IMR-90 (cell line): ENCODE results near the gene OGA. TPM values are rescaled to one million over a fixed set of nuclear protein-coding genes. Genes with fewer than 3 reads are reported as not detected.

Source experiments
- ATAC-seq: fragments of 200-7000 bp; cut with Tn5 transposase; 2 replicates; pipeline ENCODE4 v1.9.1; 2020; ENCODE audit warnings: low read depth, mild to moderate bottlenecking, moderate library complexity
- BruUV-seq: library from RNA; stranded (reverse); fragments of 400-500 nt; replicated peaks from 2 replicates; lab custom pipeline; 2021; lab: Mats Ljungman, UMichigan
- CTCF ChIA-PET: fragments of 300-600 bp; formaldehyde crosslinking; extraction: SDS; loops from one replicate; lab custom pipeline; 2021; ENCODE audit warnings: antibody characterized with exemption; lab: Yijun Ruan, JAX
- POLR2A ChIA-PET: fragments of 300-600 bp; sonication (Branson Sonifier 250); formaldehyde crosslinking; loops from one replicate; lab custom pipeline; 2022; ENCODE audit warnings: antibody characterized with exemption; ENCODE audit not compliant: unreplicated experiment; lab: Charles Lee
- DNase-seq: peaks from one replicate; pipeline ENCODE4 v3.0.0; 2013
- H2AFZ ChIP-seq: replicated peaks from 2 replicates; pipeline ENCODE3; 2013; ENCODE audit warnings: low read length, mild to moderate bottlenecking; ENCODE audit not compliant: poor library complexity
- H2AK5ac ChIP-seq: 2 replicates; pipeline ENCODE4 v1.6.1; 2013; ENCODE audit warnings: low read depth, low read length, inconsistent platforms
- H2AK9ac ChIP-seq: replicated peaks from 2 replicates; pipeline ENCODE3; 2013; ENCODE audit warnings: mild to moderate bottlenecking, low read depth, low read length, moderate library complexity; ENCODE audit not compliant: poor library complexity
- H2BK120ac ChIP-seq: 2 replicates; pipeline ENCODE4 v1.6.1; 2013; ENCODE audit warnings: low read depth, low read length, inconsistent platforms
- H2BK15ac ChIP-seq: 3 replicates; pipeline ENCODE4 v1.6.1; 2013; ENCODE audit warnings: low read depth, low read length, inconsistent platforms
- H2BK20ac ChIP-seq: 2 replicates; pipeline ENCODE4 v1.6.1; 2013; ENCODE audit warnings: low read depth, mild to moderate bottlenecking, inconsistent platforms, low read length, moderate library complexity
- H2BK5ac ChIP-seq: 2 replicates; pipeline ENCODE4 v1.6.1; 2013; ENCODE audit warnings: mild to moderate bottlenecking, low read depth, low read length, inconsistent platforms; ENCODE audit not compliant: poor library complexity, severe bottlenecking
- H3K14ac ChIP-seq: replicated peaks from 2 replicates; pipeline ENCODE4 v1.6.1; 2013; ENCODE audit warnings: low read depth, low read length, inconsistent platforms
- H3K18ac ChIP-seq: 2 replicates; pipeline ENCODE4 v1.6.1; 2013; ENCODE audit warnings: low read depth, low read length, control low read depth
- H3K23ac ChIP-seq: 2 replicates; pipeline ENCODE4 v1.6.1; 2013; ENCODE audit warnings: low read depth, low read length, inconsistent platforms
- H3K27ac ChIP-seq: 2 replicates; pipeline ENCODE4 v1.5.1; 2013; ENCODE audit warnings: mild to moderate bottlenecking, control low read depth, low read length; ENCODE audit not compliant: insufficient read depth
- H3K27me3 ChIP-seq: 2 replicates; pipeline ENCODE4 v1.6.1; 2013; ENCODE audit warnings: low read length; ENCODE audit not compliant: control insufficient read depth, insufficient read depth
- H3K36me3 ChIP-seq: 2 replicates; pipeline ENCODE4 v1.6.1; 2013; ENCODE audit warnings: low read length, mixed read lengths; ENCODE audit not compliant: control insufficient read depth, insufficient read depth
- H3K4ac ChIP-seq: 2 replicates; pipeline ENCODE4 v1.6.1; 2013; ENCODE audit warnings: low read depth, low read length, inconsistent platforms
- H3K4me1 ChIP-seq: 2 replicates; pipeline ENCODE4 v1.6.1; 2013; ENCODE audit warnings: low read length, mixed read lengths; ENCODE audit not compliant: control insufficient read depth, insufficient read depth
- H3K4me2 ChIP-seq: 2 replicates; pipeline ENCODE4 v1.6.1; 2013; ENCODE audit warnings: low read depth, mild to moderate bottlenecking, control low read depth, low read length, moderate library complexity
- H3K4me3 ChIP-seq: 2 replicates; pipeline ENCODE4 v1.5.1; 2013; ENCODE audit warnings: low read depth, mild to moderate bottlenecking, control low read depth, low read length, moderate library complexity; ENCODE audit not compliant: insufficient read depth
- H3K56ac ChIP-seq: 2 replicates; pipeline ENCODE4 v1.6.1; 2013; ENCODE audit warnings: low read length, inconsistent platforms; ENCODE audit not compliant: insufficient read depth; ENCODE audit errors: extremely low read depth
- H3K79me1 ChIP-seq, 2 experiments: 2 replicates each; pipeline ENCODE4 v1.6.1; 2013; ENCODE audit warnings: low read length in 2 of 2, inconsistent platforms in 1 of 2, low read depth in 1 of 2
- H3K9ac ChIP-seq: 2 replicates; pipeline ENCODE4 v1.6.1; 2013; ENCODE audit warnings: low read depth, low read length, control low read depth
- H3K9me1 ChIP-seq: 2 replicates; pipeline ENCODE4 v1.6.1; 2013; ENCODE audit warnings: low read length, inconsistent platforms; ENCODE audit not compliant: insufficient read depth
- H3K9me3 ChIP-seq: 2 replicates; pipeline ENCODE4 v1.6.1; 2013; ENCODE audit warnings: low read length; ENCODE audit not compliant: control insufficient read depth, insufficient read depth
- H4K20me1 ChIP-seq: 2 replicates; pipeline ENCODE4 v1.6.1; 2013; ENCODE audit warnings: low read length, inconsistent platforms; ENCODE audit not compliant: insufficient read depth
- H4K5ac ChIP-seq: 2 replicates; pipeline ENCODE4 v1.6.1; 2013; ENCODE audit warnings: mild to moderate bottlenecking, low read depth, low read length, control low read depth
- H4K8ac ChIP-seq, 2 experiments: 2 replicates each; pipeline ENCODE4 v1.6.1; 2013; ENCODE audit warnings: low read depth in 2 of 2, low read length in 2 of 2, control low read depth in 1 of 2, inconsistent platforms in 1 of 2
- H4K91ac ChIP-seq: 2 replicates; pipeline ENCODE4 v1.6.1; 2013; ENCODE audit warnings: low read depth, low read length, inconsistent platforms; ENCODE audit not compliant: insufficient read depth
- MXI1 ChIP-seq: IDR thresholded peaks from 2 replicates; pipeline ENCODE4 v1.6.1; 2012; ENCODE audit warnings: low read depth, mild to moderate bottlenecking, low read length, moderate library complexity, borderline replicate concordance
- NFE2L2 ChIP-seq: fragments of 150-350 bp; IDR thresholded peaks from 2 replicates; pipeline ENCODE4 v1.6.1; 2016; ENCODE audit warnings: low read depth, mild to moderate bottlenecking, low read length
- RAD21 ChIP-seq: IDR thresholded peaks from 2 replicates; pipeline ENCODE4 v1.6.1; 2012; ENCODE audit warnings: low read length, improper control_type of control experiment
- WGBS, 2 experiments: methylation state at CpG; one replicate each; pipeline versions ENCODE4 v1.1.5 to v1.1.7; 2013; ENCODE audit warnings: missing lambda C conversion rate in 2 of 2; ENCODE audit not compliant: insufficient read length in 1 of 2; ENCODE audit errors: extremely low coverage in 2 of 2; 5-methylcytosine and 5-hydroxymethylcytosine counted together
- dilution Hi-C: fragments of 300-500 bp; cut with HindIII; formaldehyde crosslinking; loops from one replicate; pipeline ENCODE4 v1.14.3; 2018; ENCODE audit warnings: low sequenced_read_pairs; ENCODE audit not compliant: unreplicated experiment
- in situ Hi-C: fragments of 300-500 bp; cut with MboI; formaldehyde crosslinking; loops from 3 replicates; pipeline ENCODE4 v1.14.3; 2019; ENCODE audit warnings: low sequenced_read_pairs, inconsistent platforms, mixed read lengths
- intact Hi-C: fragments of 100-400 bp; cut with micrococcal nuclease; formaldehyde crosslinking; loops from 2 replicates; pipeline ENCODE4 v1.10.0; 2022
- polyA plus RNA-seq, 3 experiments: library from polyadenylated mRNA; depleted of rRNA; stranded (reverse); fragments of >200 nt; gene quantifications; 2 replicates each; pipeline ENCODE4 v1.2.3, GENCODE V29; 2012; ENCODE audit warnings: low replicate concordance in 1 of 3
- total RNA-seq: library from RNA; depleted of rRNA; stranded (reverse); fragments of >200 nt; gene quantifications from 2 replicates; pipeline ENCODE4 v1.2.3, GENCODE V29; 2012
- TF ChIP-seq, protein P1 (sequence below): fragments of 150-350 bp; IDR thresholded peaks from 2 replicates; pipeline ENCODE4 v1.6.1; 2016; ENCODE audit warnings: low read depth, mild to moderate bottlenecking, low read length, moderate library complexity, borderline replicate concordance

Gene OGA
- total and polyA plus RNA-seq, 2 of the 4 experiments (the other 2 are of a cell fraction): 42.5 to 62.9 TPM

DNA sequence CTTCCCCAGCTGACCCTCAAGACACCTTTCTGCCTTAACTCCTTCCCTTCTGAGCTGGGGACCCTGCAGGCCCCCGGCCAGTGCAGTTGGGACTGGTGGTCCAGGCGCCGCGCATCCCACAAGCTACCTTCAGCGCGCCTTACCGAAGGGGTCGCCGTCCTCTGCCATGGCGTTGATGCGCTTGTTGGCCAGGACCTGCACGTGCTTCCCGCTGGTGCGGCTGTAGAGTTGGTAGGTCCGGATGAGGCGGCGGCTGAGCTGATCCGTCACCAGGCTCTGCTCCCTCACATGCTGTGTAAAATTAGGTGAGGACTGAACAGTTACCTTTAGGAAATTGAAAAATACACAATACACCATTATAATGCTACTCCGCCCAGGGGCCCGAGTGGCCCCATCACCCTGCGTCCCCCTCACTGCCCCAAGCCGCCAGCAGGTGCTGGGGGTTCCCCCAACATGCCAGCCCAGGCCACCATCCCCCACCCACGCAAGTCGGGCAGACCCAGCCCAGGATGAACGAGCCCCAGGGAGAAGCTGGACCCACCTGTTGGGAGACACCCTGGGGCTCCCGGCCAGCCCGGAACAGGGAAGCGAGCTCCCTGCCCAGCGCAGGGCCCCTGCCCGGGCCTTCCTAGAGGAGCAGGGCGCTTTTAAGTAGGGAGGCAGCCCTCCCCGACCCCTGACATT is 43.5 kb downstream of the OGA start:
- Histone ChIP-seq H3K23ac (no peak overlapping the region), H3K9me1 (no peaks in the 10 kb centered on the region), H4K5ac (no peak overlapping the region), H3K56ac (no peak overlapping the region), H3K4me1 (peaks cover 2% of the 10 kb centered on the region; the same call in 1 of the 2 replicates), H3K27me3 (peaks cover 74% of the 10 kb centered on the region), H3K9ac (no peak overlapping the region), H3K36me3 (no peaks in the 10 kb centered on the region; the same call in 1 of the 2 replicates), H3K4ac (no peak overlapping the region), H2BK5ac (no peak overlapping the region), H3K18ac (no peak overlapping the region), H2AK9ac (no peak overlapping the region), H3K9me3 (no peaks in the 10 kb centered on the region), H3K4me3 (no peak overlapping the region), H3K79me1 (no peaks in the 10 kb centered on the region), H3K27ac (no peak overlapping the region), H3K14ac (no peak overlapping the region), H4K91ac (no peak overlapping the region), H4K8ac (no peak overlapping the region), H2AK5ac (no peak overlapping the region), H2BK15ac (no peak overlapping the region), H2BK120ac (no peak overlapping the region), H2AFZ (no peak overlapping the region), H3K4me2 (no peak overlapping the region), H2BK20ac (no peak overlapping the region), H4K20me1 (peaks cover 16% of the 10 kb centered on the region)
- intact Hi-C loops (no loop called here), dilution Hi-C loops (no loop called here), in situ Hi-C loops (no loop called here)
- TF ChIP-seq RAD21: no peak
- no peak for TF ChIP-seq NFE2L2
- TF ChIP-seq, protein P1, sequence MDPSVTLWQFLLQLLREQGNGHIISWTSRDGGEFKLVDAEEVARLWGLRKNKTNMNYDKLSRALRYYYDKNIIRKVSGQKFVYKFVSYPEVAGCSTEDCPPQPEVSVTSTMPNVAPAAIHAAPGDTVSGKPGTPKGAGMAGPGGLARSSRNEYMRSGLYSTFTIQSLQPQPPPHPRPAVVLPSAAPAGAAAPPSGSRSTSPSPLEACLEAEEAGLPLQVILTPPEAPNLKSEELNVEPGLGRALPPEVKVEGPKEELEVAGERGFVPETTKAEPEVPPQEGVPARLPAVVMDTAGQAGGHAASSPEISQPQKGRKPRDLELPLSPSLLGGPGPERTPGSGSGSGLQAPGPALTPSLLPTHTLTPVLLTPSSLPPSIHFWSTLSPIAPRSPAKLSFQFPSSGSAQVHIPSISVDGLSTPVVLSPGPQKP: no peak
- TF ChIP-seq MXI1: no peak
- CTCF ChIA-PET: no interaction called here
- POLR2A ChIA-PET: no interaction called here
- ATAC-seq (no peak), DNase-seq (no peak)
- no TSS peak for BruUV-seq
- WGBS, 2 experiments: 0% methylated on average over 1 of the region's 32 CpGs; no CpG with 5 or more reads in 1 of the 2 experiments
